GF-D8 (cell line): ENCODE measurements around the gene KIAA2012.

Experiments
- DNase-seq: peaks from one replicate; lab custom pipeline; 2025; lab: John Stamatoyannopoulos, UW

Gene KIAA2012

DNA sequence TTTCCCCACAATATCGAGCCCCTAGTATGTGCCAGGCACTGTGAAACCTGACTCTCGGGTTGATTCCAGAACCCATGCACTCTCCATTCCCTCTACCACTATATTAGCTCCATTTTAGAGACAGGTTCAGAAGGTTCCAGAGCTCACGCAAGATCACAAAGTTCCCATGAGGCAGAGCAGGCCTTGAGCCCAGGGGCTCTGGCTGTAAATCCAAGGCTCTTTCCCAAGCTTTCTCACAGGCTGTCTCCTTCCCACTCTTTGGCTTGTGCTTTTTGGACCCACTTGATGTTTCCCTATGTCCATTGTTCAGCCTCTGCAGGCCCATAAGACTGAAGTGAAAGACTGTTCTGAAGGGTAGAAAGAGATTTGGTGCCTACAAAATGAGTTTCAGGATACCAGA lies 15.7 kb downstream of the KIAA2012 start:
- DNase-seq: no peak

DNA sequence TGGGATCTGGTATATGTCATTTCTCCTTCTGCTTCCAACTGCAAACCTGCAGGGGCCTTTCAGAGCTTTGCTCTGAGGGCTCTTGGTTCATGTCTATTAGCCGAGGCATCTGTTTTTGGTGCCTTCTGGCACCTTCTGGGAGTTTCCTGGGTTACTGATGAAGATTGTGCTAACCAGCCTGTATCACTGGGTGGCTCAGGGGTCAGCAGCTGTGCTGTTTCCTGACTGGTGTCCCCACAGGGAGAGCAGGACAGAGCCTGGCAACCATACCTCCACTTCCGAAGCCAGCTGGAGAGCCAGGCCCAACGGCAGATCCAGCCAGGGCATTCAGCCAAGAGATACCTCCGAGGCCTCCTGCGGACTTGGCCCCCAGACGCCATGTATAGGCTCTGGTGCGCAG lies 17.5 kb downstream of the KIAA2012 start:
- no peak for DNase-seq

DNA sequence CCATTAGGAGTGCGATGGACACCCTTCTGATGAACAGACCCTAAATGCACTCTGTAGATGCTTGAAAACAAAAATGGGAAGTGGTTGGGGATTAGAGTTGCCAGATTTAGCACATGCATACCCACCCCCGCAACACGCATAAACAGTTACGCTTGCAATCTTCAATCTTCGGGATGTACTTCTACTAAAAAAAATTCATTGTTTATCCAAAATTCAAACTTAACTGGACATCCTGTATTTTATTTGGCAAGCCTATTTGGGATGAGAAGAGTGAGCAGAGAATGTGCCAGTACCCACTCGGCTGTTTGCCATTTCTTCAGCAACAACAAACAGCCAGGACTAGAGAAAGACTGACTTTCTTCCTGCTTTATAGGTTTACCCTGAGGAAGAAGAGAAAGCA lies 18.4 kb downstream of the KIAA2012 start:
- DNase-seq: no peak

DNA sequence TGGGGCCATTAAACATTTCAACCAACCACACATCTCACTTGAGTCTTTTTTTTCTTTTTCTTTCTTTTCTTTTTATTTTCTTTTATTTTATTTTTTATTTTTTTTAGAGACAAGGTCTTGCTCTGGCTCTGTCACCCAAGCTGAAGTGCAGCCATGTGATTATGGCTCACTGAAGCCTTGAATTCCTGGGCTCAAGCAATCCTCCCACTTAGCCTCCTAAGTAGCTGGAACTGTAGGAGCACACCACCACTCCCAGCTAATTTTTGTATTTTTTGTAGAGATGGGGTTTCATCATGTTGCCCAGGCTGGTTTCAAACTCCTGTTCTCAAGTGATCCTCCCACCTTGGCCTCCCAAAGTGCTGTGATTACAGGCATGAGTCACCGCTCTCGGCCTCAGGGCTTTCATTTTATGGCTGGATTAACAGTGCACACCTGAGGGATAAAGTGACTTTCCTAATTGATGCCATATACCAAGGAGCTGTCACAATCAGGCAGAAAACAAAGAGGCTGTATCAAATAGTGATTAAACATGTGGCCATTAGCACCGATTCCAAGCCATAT lies 21.5 kb downstream of the KIAA2012 start:
- no peak for DNase-seq

DNA sequence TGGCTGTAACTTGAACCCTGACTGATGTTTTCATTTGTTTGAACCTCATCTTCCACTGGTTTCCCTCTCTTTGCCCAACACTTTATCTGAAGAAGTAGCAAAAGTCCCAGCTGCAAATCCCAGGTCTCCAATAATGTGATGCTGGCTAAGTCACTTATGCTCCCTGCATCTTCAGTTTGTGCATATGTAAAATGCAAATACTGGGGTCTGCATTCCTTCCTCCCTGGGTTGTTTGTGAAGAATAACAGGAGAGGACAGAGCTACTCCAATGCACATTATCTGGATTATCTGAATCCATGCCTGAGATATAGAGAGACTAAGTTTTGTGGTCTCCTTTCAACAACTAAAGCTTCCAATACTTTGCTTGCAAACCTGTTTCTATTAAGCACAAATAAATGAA lies 22.2 kb downstream of the KIAA2012 start:
- no peak for DNase-seq

DNA sequence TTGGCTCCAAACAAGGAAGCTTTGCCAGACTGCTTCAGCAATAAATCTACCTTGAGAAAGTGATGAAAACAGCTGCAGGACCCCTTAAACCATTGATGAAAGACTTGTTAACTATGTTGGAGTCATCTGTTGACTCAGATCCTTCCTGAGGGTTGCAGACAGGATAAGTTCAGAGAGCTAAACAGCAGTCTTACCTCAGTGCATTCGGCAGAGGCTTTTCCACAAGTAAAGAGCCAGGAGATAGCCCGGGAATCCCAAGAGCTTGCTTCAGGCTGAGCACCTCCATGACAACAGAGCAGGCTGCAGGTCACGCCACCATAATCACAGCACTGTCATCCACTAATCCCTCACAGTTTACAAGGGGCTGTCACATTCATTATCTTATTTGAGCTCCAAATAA lies 23.7 kb downstream of the KIAA2012 start:
- no peak for DNase-seq

DNA sequence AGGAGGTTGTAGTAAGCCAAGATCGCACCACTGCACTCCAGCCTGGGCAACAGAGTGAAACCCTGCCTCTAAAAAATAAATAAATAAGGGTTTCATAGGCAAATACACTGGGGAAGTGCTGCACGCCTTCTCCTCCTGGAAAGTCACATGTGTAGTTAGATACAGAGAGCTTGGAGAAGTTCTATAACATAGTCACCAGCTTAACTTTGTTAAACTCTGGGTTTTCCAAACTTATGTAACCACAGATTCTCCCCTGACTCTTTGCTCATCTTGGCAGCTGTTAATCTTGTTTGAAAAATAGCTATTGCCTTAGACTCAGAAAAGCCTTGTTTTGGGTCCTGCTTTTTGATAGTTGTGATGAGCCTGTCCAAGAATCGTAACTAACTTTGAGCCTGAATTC lies 25.2 kb downstream of the KIAA2012 start:
- no peak for DNase-seq

DNA sequence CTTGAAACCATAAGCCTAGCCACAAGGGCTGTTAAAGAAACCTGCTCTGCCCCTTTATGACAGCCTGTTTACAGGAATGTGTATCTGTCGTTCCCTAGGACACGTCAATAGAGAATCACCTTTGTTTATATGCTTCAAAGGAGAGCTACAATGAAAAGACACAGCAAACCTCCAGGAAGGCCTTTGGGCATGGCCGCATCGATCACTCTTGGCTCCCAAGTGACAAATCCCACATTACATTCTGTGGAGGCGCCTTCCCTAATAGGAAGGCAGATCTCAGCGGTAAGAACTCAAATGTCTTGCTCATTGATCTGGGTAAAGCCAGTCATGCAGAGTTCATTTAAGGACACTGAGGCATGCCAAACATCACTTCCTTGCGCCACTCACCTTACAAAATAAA lies 26.5 kb downstream of the KIAA2012 start:
- DNase-seq: no peak

DNA sequence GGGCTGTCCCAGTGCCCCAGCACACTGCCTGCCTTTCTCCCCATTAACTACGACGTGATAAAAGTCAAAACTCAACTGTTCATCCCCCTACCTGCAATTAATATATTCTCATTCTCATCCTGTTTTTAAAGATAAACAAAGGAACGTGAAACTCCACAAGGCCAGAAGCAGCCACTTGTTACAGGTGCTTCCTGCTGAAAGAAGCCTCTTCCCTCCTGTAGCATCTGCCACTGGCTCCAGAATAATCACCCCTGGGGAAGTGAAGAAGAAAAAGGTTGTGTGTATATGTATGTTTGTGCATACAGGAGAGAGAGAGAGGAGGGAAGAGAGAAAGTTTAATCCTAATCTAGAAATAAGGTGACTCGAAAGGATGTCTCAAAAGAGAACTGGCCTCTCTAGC lies 27.1 kb downstream of the KIAA2012 start:
- DNase-seq: no peak

DNA sequence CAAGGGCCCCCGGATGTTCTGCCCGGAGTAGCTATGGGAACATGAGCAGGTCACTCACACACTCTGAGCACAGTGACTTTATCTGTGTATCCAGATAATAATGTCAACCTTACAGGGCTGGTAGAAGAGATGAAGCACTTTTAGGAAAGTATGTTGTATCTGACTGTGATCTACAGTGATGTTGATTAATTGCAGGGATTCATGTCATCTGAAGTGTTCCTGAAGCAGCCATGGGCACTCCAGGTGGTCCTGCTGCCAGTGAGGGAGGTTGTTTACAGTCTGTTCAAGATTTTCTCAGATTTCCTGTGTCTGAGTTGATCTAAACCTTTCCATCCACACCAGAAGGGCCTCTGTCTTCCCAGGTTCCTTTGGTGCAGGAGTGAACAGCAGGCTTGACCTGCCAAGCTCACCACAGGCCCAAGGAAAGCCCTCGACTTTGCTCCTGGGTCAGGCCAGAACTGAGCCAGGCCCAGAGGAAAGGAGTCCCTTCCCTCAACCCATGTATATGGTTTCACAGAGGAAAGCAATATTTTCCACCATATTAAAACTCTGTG lies 28.0 kb downstream of the KIAA2012 start:
- DNase-seq: no peak

DNA sequence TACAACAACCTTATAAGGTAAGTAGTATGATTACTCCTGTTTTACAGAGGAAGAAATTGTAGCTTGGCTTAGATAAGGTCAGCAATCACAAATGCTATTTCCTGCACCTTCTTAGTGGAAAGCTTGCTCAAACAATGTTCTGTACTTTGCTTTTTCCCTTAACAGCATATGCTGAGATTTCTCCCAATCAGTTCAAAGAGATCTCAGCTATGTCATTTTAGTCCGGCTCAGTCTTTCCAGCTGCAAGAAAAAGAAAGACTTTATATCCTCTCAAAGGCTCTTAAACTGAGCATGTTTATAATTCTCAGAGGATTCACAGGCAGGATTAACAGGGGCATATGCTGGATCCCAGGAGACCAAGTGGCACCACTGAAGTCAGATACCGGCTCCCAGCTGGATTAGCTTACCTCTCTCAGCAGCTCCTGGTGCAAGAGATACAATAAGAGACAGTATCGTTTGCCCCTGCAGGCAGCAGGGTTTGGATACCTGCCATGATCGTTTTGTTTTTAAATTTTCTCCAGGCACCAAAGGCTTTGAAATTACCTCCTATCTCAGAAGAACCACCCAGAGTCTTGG lies 29.5 kb downstream of the KIAA2012 start:
- DNase-seq: no peak

DNA sequence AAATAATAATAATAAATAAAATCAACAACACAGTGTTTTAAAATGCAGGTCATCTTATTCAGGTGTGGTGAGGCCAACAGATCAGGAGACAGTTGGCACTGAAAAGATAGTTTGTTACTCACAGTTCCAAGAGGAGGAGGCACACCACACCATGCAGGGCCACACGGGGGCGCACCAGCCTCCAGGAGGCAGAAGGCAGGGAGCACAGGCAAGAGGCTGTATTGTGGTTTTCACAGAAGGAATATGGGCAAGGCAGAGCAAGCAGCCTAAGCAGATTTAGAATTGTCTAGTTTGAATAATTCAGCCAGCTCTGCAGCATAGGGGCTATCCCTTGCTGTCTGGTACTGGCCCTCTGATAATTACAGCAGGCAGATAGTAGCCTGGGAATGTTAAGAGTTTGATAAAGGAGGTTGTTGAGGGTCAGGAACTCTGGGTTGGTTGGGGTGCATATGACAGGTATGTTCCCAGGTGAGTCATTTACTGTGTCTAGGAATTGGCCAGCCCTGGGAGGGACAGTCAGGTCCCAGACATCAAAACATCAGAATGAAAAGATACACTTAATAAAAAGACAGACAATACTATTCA lies 31.3 kb downstream of the KIAA2012 start:
- DNase-seq: no peak

DNA sequence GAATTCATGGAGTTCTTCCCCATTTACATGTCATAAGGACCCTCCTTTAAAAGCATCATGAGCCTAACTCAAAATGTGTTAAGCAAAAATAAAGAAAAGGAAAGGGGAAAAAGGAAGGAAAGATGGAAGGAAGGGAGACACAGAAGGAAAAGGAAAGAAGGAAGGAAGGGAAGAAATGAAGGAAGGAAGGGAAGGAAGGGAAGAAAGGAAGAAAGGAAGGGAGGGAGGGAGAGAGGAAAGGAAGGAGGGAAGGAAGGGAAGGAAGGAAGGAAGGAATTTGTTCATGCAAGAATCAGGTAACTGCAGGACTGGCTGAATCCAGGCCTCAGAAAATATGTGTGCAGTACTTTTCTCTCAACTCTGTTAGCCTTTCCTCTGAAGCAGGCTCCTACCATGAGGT lies 32.0 kb downstream of the KIAA2012 start:
- no peak for DNase-seq

DNA sequence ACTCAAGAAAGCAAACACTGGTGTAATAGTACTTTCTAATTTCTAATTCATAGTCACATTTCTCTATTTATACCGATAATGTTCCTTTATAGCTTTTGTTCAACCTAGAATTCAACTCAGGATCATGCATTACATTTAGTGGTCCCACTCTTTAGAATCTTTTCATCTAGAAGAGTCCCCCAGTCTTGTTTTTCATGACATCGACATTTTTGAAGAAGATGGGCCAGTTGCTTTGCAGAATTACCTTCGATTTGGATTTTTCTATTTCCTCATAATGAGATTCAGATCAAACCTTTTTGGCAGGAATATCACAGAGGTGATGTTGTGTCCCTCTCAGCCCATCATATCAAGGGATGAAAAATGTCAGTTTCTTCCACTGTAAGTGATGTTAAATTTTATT lies 35.3 kb downstream of the KIAA2012 start:
- DNase-seq: no peak

DNA sequence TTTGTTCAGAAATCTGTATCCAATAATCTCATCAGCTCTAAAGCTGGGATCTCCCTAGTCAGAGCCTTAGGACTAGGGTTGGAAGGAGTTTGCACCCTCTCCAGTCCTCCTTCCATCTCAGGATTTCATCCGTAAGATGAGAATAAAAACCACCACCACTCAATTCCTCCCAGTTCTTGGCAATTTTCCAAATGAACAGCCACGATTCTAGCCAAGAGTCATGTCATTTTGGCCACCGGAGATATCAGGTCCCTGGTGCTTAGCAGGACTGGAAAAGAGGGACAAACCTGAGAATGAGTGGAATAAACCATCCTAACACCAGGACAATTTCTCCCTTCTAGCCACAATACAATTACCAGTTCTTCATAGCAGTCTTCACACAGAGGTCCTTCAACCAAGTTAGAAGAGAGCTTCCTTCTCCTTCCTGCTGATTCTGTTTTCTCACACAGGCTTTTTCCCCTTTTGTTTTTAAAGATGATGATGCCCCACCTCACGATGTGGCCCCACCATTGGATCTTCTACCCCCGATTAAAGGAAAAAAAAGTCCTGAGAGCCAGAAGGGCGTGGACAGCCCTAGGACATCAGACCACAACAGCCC lies 36.2 kb downstream of the KIAA2012 start:
- DNase-seq: no peak

DNA sequence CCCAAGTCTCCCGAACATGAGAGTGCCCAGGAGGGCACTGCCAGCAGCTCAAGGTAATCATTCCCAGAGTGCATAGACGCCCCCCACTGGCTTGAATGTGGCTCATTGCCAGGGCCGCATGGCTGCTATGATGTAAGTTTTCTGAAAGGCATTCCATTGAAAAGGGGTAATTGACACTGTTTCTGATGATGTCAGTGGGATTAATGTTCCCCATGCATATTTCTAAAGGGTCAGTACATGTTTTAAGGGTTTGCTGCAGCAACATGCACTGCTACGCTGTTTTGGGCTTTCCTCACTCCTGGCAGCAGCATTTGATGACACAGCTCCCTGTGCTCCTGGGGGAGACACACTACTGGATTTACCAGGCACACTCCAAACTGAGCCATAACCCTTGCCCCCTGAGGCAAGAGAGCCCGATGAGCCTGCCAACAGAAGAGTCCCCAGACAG lies 36.7 kb downstream of the KIAA2012 start:
- DNase-seq: no peak

DNA sequence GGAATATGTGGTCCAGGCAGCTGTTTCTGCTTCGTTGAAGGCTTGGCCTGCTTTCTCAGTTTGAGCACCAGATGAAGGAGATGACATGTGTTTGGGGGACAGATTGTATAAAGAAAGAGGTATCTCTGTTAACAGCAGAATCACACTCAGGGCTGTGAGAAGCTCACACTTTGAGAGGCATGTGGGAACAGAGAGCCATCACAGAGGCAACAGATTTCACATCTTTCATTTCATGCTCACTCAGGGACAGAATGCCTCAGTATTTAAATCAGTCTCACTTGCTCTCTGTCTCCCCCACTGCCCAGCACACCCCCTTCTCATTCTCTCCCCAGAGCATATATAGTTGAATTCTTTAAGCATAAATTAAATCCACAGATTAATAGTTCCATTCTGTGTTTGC lies 37.4 kb downstream of the KIAA2012 start:
- DNase-seq: no peak

DNA sequence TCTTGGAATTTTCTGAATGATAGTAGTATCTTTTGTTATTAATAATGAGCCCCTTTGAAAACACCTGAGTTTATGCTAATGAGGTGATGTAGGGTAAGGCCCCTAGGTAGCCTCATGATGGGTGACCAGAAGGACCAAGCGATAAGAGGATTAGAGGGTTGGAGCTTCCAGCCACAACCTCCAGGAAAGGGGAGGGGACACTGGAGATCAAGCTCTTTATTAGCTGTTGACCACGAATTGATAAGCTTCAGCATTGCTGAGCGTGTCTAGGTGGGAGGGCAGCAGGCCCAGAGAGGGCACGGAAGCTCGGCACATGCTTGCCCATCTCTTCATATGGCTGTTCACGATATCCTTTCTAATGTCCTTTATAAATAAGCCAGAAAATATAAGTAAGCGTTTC lies 39.0 kb downstream of the KIAA2012 start:
- no peak for DNase-seq

DNA sequence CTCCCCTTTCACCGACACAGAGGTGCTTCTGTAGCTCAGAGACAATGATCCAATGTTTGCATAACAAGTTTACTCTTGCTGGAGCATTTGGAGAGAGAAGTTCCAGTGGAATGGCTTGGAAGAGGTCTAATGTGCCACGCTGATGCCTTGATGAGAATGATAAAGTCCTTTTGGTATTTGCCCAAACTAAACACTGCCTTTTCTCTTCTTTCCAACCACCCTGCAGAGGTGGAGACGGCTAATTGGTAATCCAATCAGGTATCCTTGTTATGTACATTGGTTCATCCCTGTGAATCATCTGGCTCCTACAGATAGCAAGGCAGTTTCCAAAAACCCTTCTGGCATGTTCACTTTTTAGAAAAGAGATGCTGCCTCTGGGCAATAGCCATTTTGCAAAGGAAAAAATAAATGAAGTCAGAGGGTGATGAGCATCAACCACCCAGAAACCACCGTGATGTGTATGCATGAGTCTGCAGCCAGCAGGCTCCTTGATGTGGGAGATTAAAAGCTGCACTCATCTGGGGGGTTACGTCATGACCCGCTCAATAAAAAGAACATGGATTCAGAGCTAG lies 40.6 kb downstream of the KIAA2012 start:
- DNase-seq: no peak

DNA sequence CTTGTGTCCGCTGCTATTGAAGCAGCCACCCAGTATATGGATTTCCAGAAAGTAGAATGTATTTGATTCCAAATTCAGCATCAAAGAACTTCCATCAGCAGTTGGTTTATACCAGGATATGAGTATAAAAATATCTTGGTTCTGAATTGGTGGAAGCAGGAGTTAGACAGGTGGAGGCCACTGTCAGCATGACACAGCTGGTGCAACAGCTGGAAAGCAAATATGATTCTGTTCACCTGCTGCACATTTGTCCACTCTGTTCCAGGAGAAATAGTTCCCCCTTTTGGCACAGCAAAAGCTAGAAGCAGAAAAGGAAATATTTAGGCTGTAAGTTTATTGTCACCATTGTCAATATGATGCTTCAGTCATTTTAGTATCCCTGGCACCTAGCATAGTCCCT lies 41.2 kb downstream of the KIAA2012 start:
- no peak for DNase-seq

DNA sequence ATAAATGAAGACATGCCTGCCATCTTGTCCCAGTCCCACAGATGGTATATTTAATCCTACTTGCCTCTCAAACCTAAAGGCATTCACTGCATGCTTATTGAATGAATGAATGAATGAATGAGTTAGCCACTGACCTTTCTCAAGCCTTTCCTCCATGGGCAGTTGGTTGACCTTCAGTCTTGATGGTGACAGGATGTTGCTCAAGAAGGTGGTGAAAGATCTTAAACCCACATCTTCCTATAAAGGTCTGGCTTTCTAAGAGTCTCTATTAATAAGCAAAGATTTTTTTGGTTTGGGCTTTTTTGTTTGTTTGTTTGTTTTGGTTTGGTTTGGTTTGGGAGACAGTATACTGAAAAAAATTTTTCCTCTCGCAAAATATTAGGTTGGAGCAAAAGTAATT lies 41.7 kb downstream of the KIAA2012 start:
- no peak for DNase-seq

DNA sequence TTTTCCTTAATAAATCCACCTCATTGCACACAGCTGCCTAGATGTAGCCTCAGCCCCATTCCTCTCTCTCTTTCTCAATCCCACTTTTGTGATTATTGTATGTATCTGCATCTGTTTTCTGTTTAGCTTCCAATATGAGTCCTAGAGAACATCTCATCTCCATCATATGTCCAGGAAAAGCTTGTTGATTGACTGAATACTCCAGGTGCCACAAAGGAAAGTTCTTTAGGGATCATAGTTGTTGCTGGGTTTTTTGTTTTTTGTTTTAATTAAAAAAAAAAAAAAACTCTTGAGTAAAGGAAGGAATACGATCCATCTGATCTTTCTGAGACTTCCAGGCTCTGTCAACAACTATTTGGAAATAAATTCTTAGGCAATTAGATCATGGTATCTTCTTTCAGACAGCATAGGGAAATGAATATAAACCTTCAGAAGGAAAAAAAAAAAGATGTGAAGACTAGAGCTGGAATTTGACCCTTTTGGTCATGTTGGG lies 42.5 kb downstream of the KIAA2012 start:
- no peak for DNase-seq

DNA sequence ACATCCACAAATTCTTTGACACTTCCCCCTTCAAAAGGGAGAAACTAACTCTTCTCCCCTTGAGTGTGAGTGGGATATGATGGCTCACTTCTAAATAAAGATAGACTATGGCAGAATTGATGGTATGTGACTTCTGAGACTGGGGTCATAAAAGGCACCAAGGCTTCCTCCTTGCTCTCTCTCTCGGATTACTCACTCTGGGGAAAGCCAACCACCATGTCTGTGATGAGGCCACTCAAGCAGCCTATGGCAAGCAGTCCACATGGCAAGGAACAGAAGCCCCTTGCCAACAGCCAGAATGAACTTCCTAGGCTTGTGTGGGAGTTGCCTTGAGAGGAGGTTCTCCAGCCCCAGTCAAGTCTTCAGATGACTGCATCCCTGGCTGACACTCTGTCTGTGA lies 43.6 kb downstream of the KIAA2012 start:
- DNase-seq: no peak
